ENCODE data around the gene NUDT16. TPM values are rescaled to one million over a fixed set of nuclear protein-coding genes. Genes with fewer than 3 reads are reported as not detected.
"Not testable (repeated sequence)": the region's sequence is repeated elsewhere in the genome, so short reads cannot be mapped to it uniquely, and the experiment has no call there.

NUDT16 gene
- polyA plus RNA-seq, 3 donors, result 12.9 to 49.3 (median 26.8) TPM

GRCh38 chr3:131371688-131372066 is 9.9 kb upstream of the NUDT16 start:
- 67 to 89% (median 84%) methylated on average over 2 of the region's 2 CpGs for WGBS, 3 donors
- no peak overlapping the region for H3K27ac ChIP-seq (ENCODE audit: low read depth, low read length)

GRCh38 chr3:131374741-131375140 is 6.8 kb upstream of the NUDT16 start:
- 97 to 100% (median 100%) methylated on average over 2 of the region's 2 CpGs for WGBS, 3 donors

GRCh38 chr3:131380821-131381444 is 641 bp upstream of the NUDT16 start:
- not testable (repeated sequence) for H3K27ac ChIP-seq (ENCODE audit: low read depth, low read length)
- WGBS, 3 donors, result 6 to 14% (median 11%) methylated on average over 16 of the region's 16 CpGs

More at GRCh38 chr3:131374741-131375140, 6.8 kb upstream of the NUDT16 start:
- no peak overlapping the region for H3K27ac ChIP-seq (ENCODE audit: low read depth, low read length)

GRCh38 chr3:131386429-131387165 is 5.0 kb downstream of the NUDT16 start:
- H3K27ac ChIP-seq (ENCODE audit: low read depth, low read length), result no peak overlapping the region

GRCh38 chr3:131387796-131388489 is 6.4 kb downstream of the NUDT16 start:
- no peak overlapping the region for H3K27ac ChIP-seq (ENCODE audit: low read depth, low read length)

More at GRCh38 chr3:131386429-131387165, 5.0 kb downstream of the NUDT16 start:
- 13 to 61% (median 21%) methylated on average over 6 of the region's 6 CpGs for WGBS, 3 donors

GRCh38 chr3:131388490-131388799 is 6.9 kb downstream of the NUDT16 start:
- H3K27ac ChIP-seq (ENCODE audit: low read depth, low read length), result no peak overlapping the region
- WGBS, 3 donors, result 33 to 63% (median 39%) methylated on average over 2 of the region's 2 CpGs

More at GRCh38 chr3:131387796-131388489, 6.4 kb downstream of the NUDT16 start:
- 42 to 75% (median 50%) methylated on average over 1 of the region's 1 CpG for WGBS, 3 donors

- WGBS, 3 donors, result 64 to 82% (median 67%) methylated on average over 2 of the region's 2 CpGs
- H3K27ac ChIP-seq (ENCODE audit: low read depth, low read length), result no peak overlapping the region
Observed at GRCh38 chr3:131390331-131390730, 8.8 kb downstream of the NUDT16 start.

- H3K27ac ChIP-seq (ENCODE audit: low read depth, low read length), result no peak overlapping the region
- 60 to 68% (median 67%) methylated on average over 6 of the region's 6 CpGs for WGBS, 3 donors
Observed at GRCh38 chr3:131393051-131393450, 11.5 kb downstream of the NUDT16 start.

GRCh38 chr3:131393868-131394267 is 12.3 kb downstream of the NUDT16 start:
- 82 to 85% (median 84%) methylated on average over 4 of the region's 4 CpGs for WGBS, 3 donors
- no peak overlapping the region for H3K27ac ChIP-seq (ENCODE audit: low read depth, low read length)

- H3K27ac ChIP-seq (ENCODE audit: low read depth, low read length), result no peak overlapping the region
Observed at GRCh38 chr3:131394400-131394799, 12.8 kb downstream of the NUDT16 start.

GRCh38 chr3:131396170-131396569 is 14.6 kb downstream of the NUDT16 start:
- no peak overlapping the region for H3K27ac ChIP-seq (ENCODE audit: low read depth, low read length)

GRCh38 chr3:131397889-131398288 is 16.3 kb downstream of the NUDT16 start:
- 62 to 81% (median 80%) methylated on average over 4 of the region's 4 CpGs for WGBS, 3 donors
- no peak overlapping the region for H3K27ac ChIP-seq (ENCODE audit: low read depth, low read length)

GRCh38 chr3:131401978-131402377 is 20.4 kb downstream of the NUDT16 start:
- WGBS, 3 donors, result 60 to 75% (median 64%) methylated on average over 3 of the region's 3 CpGs
- H3K27ac ChIP-seq (ENCODE audit: low read depth, low read length), result no peak overlapping the region

- H3K27ac ChIP-seq (ENCODE audit: low read depth, low read length), result no peak overlapping the region
- WGBS, 3 donors, result 63 to 75% (median 66%) methylated on average over 6 of the region's 6 CpGs
Observed at GRCh38 chr3:131402391-131403039, 20.9 kb downstream of the NUDT16 start.

GRCh38 chr3:131403216-131403895 is 21.8 kb downstream of the NUDT16 start:
- no peak overlapping the region for H3K27ac ChIP-seq (ENCODE audit: low read depth, low read length)
- 68 to 87% (median 83%) methylated on average over 3 of the region's 3 CpGs for WGBS, 3 donors

- H3K27ac ChIP-seq (ENCODE audit: low read depth, low read length), result no peak overlapping the region
- 72 to 89% (median 79%) methylated on average over 1 of the region's 1 CpG for WGBS, 3 donors
Observed at GRCh38 chr3:131405411-131405810, 23.8 kb downstream of the NUDT16 start.

- 51 to 62% (median 60%) methylated on average over 2 of the region's 2 CpGs for WGBS, 3 donors
- H3K27ac ChIP-seq (ENCODE audit: low read depth, low read length), result no peak overlapping the region
Observed at GRCh38 chr3:131406274-131406673, 24.7 kb downstream of the NUDT16 start.

- no peak overlapping the region for H3K27ac ChIP-seq (ENCODE audit: low read depth, low read length)
- 85 to 88% (median 87%) methylated on average over 2 of the region's 2 CpGs for WGBS, 3 donors
Observed at GRCh38 chr3:131417751-131418150, 36.2 kb downstream of the NUDT16 start.

GRCh38 chr3:131421301-131421700 is 39.7 kb downstream of the NUDT16 start:
- no peak overlapping the region for H3K27ac ChIP-seq (ENCODE audit: low read depth, low read length)
- WGBS, 3 donors, result 72 to 90% (median 90%) methylated on average over 1 of the region's 1 CpG

Data from adipose tissue (tissue), 3 donors.